ENCODE results near the gene CD52.

GRCh38 chr1:26297791-26298124, 20.0 kb upstream of the CD52 start:
- TF ChIP-seq CTCF (IDR thresholded peaks at IDR 0.05), result no peak
- TF ChIP-seq REST (IDR thresholded peaks at IDR 0.05; ENCODE audit: low read depth, low read length), result no peak
- TF ChIP-seq POLR2AphosphoS5 (IDR thresholded peaks at IDR 0.05; ENCODE audit: low read depth, low read length), result no peak
- TF ChIP-seq MAX (IDR thresholded peaks at IDR 0.05; ENCODE audit: low read depth), result no peak
- TF ChIP-seq TEAD4 (IDR thresholded peaks at IDR 0.05; ENCODE audit: borderline replicate concordance, insufficient read depth), result no peak
- TF ChIP-seq EP300 (IDR thresholded peaks at IDR 0.05; ENCODE audit: borderline replicate concordance in 1 of 2, low read depth in 1 of 2, low read length in 1 of 2), result no peak
- TF ChIP-seq YY1 (IDR thresholded peaks at IDR 0.05; ENCODE audit: low read depth), result no peak
- no peak for TF ChIP-seq SMC3 (IDR thresholded peaks at IDR 0.05; ENCODE audit: low read depth, low read length)
- no peak for TF ChIP-seq EZH2phosphoT487 (IDR thresholded peaks at IDR 0.05; ENCODE audit: borderline replicate concordance, low read depth)
- no peak for TF ChIP-seq USF2 (IDR thresholded peaks at IDR 0.05; ENCODE audit: borderline replicate concordance, low read depth, low read length)
- TF ChIP-seq TAF1 (IDR thresholded peaks at IDR 0.05; ENCODE audit: borderline replicate concordance, low read depth, low read length), result no peak
- TF ChIP-seq NRF1 (IDR thresholded peaks at IDR 0.05; ENCODE audit: low read depth, low read length), result no peak
- no peak for TF ChIP-seq RCOR1 (IDR thresholded peaks at IDR 0.05; ENCODE audit: low read length)
- no peak for TF ChIP-seq PBX3 (IDR thresholded peaks at IDR 0.05)
